Cerebellar cortex (tissue), 1 donor: ENCODE data around the gene SLC29A1.
A peak's percentile ranks its signal among the peaks of the same experiment; 100 is the strongest.

Source experiments
- DNase-seq: peaks from one replicate; pipeline ENCODE4 v3.0.0-alpha.2; 2015; ENCODE audit warnings: low spot score

The SLC29A1 gene

DNA sequence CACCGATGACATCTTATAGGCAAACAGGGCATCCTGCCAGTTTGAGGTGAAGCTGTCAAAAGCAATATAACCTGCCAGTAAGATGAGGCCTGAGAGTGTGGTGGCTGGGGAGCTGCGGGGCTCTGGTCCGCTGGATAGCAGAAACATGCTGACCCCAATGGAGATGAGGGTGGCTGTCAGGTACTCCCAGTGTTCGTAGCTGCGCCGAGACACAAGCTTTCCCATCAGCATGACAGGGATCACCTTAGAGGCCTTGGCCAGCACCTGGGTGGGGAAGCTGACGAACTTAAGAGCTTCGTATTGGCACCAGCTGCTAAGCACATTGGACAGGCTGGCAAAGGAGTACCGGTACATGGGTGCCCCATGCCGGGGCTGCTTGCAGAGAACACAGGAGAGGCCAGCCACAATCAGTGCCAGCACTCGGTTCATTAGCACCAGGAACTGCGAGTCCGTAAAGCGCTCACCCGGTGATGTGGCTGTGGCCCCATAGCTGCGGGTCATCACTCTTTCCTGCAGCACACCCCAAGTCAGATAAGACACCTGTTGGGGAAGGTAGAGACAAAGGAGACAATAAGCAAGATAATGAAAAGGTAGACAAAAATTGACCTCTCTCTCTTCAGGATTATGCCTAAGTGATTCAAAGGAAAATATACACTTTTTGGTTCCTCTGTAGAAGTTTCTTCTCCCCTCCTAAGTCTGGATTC lies 31.9 kb downstream of the SLC29A1 start:
- peak; percentile 60 for DNase-seq

DNA sequence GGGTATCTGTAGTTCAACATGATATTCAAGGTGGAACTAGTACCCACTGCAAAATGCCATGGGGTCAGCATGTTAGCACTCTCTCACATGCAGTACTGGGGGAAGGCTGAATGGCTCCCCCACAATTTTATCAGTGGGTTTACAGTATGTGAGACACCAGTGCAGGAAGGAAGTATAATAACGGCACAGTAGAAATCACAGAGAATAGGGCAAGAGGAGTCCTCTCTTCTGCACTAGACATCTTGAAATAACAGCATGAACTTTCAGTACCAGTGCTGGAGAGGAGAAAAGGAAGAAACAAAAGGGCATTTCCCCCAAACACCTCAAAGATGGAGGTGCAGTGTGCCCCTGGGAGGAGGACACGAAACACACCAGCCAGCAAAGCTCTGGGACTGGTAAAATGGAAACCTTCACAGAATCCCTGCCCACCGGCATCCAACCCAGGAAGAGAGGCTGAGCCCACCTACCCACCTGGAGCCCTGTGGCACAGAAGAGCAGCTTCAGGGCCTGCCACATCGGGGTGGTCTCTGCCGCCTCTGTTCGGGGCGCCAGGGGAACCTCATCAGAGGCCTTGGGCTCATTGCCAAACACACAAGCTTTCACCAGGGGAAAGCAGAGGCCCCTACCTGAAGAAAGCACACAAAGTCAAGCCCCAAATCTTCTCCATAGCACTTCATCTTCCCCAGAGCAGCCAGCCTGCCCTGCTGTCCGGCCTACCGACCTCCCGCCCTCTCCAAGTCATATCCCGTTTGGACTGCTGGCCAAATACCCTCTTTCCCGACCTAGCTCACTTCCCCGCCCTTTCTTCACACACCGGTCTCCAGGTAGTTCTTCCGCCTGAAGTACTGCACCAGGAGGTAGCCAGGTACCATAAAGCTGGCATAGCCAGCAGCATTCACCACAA lies 32.7 kb downstream of the SLC29A1 start:
- DNase-seq: peak; percentile 55

DNA sequence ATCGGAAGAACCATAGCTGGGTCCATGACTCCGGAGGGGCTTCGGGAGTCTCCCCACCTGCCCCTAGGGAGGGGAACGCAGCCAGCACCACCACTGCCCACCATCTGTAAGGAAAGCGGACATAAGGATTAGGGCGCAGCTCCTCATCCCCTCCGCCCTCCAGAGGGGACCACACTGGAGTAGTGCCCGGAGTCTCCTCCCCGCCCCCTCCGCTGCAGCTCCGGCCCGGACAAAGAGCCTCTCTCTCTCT lies 33.3 kb downstream of the SLC29A1 start:
- DNase-seq: no peak

DNA sequence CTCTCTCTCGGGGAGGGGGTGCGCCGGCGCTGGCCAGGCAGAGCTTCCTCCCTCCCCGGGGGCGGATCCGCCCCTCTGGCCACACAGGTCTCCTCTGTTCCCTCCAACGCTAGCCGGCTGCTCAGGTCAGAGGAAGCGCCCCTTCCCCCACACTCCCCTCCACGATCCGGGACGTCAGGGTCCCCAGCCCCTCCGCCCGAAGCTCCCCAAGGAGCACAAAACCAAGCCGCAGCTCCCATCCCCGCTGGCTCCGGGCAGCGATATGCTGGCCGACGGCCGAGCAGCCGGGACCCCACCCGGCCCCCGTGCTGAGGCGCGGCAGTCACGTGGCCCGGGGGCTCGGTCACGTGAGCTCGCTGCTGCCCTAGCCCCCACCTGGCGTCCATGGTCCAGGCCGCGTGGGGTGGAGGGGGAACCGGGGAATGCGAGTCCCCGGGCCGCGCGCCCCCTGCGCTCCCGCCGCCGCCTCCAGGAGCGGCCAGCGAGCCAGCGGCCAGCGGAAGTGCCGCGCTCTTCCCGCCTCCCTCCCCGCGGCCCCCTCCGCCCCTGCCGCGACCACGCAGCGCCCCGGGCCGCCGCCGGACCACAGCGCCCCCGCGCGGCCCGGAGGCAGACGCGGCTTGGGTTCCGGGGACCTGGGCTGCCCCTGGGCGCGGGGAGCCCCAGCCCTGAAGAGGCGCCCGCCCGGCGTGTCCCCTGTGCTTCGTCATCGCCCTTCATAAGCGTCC lies 33.8 kb downstream of the SLC29A1 start, which contains the start of gene SLC35B2:
Gene SLC35B2, minus strand, starts transcription at position 504 of the 728 bp plus-strand sequence. Its CDS starts 118 bp downstream, at position 386.
- peak; percentile 78 for DNase-seq

DNA sequence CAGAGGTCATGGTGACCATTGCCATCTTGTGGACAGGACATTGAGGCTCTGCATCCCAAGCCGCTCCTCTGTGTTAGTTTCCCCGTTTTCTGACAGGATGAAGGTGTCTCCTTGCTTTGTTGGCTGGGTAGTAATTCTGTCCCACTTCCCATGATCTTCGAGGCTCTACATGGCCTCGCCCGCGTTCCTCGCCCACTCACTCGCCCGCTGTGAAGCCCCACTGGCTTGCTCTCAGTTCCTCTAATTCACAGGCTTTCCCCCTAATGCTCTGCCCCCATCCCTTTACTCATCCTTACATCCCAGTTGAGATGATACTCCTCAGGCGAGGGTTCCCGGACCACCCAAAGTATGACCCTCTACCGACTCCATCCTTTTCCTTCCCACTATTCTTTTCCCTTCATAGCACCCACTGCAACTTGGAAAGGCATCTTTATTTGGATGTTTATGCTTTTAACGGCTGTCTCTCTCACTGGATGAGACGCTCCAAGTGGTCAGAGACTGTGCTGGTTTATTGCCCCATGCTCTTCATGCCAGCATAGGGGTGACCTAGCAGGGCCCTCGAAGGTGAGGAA lies 34.4 kb downstream of the SLC29A1 start:
- peak; percentile 61 for DNase-seq

DNA sequence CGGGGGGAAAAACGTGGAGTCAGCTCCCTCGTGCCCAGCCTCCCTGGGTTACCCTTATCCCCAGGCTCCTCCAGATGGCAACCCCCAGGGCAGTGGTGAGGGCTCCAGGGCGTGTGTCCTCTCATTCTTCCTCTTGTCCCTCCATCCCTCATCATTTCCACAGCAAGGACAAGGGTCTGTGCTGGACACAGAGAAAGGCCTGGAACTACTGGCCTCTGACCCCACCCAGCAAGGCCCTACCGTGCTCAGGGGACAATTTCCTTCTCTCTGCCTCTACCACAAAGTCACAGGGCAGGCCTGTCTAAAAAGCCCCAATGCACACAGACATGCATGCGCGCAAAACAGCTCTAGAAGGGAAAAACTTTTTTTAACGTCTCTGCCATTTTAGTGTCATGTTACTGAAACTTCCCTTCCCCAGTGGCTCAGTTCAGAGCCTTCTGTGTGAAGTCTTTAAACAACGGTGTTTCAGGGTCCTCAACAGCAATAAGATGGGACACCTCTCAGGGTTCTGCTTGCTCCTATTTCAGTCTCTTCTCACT lies 35.0 kb downstream of the SLC29A1 start:
- DNase-seq: no peak

DNA sequence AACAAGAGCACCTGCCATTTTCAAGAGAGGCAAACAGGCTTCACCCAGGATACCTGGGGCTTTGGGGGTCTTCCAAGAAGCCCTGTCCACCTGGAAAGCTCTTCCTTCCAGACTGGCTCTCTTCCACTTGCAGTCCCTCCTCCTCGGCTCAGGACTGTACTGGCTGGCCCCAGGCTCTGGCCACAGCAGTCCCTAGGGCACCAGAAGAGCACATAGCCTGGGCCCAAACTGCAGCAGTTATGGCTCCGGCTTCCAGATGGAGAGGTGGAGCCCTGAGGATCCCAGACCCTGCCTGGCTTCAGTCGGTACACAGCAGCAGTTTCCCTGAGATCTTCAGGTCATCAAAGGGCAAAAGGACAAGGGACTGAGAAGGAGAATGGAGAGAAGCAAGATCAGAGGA lies 35.5 kb downstream of the SLC29A1 start:
- DNase-seq: no peak

DNA sequence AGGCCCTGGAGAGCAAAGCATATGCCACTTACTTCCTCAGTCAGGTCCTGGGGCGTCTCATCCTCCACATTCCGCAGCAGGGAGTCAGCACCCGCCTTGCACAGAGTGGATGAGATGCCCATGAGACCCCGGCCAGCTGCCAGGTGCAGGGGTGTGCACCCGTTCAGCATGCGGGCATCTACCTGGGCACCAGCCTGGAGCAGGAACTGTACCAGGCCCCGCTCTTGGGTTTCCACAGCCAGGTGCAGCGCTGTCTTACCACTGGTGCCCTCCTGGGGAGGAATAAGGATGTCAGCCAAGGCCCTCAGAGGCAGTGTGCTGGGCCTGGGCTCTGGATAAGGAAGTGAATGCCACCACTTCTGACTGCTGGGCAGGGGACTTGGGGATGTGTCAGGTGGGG lies 36.6 kb downstream of the SLC29A1 start:
- DNase-seq: no peak

DNA sequence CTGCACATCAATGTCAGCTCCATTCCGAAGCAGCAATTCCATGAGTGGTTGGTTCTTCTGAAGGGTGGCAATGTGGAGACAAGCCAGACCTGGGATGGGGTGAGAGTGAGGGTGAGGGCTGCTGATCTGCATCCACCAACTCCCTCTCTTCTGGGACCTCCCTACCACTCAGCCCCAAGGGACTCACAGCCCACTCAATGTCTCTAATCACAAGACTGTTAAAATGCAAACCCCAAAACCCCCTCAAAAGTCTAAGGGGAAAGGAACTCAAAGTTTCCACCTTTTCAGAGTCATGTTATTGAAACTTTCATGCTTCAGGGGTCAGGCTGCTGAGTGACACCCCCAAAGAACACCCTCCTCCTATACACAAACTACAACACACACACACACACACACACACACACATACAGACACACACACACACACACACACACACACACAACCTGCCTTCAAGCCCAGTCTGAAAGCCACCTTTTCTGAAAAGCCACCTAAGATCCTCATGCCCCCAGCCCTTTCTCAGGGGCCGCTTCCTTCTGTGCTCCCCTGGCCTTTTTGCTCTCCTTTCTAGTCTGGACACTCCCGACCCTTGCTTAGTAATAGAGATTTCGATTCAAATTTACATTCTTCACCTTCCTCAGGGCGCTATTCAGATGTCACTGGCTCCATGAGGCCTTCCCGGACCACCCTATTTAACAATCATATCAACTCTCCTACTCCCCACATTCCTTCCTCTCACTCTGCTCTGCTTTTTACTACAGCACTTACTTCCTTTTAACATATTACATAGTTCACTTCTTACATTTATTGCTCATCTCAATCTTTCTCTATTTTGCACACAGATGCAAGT lies 37.3 kb downstream of the SLC29A1 start:
- DNase-seq: no peak

DNA sequence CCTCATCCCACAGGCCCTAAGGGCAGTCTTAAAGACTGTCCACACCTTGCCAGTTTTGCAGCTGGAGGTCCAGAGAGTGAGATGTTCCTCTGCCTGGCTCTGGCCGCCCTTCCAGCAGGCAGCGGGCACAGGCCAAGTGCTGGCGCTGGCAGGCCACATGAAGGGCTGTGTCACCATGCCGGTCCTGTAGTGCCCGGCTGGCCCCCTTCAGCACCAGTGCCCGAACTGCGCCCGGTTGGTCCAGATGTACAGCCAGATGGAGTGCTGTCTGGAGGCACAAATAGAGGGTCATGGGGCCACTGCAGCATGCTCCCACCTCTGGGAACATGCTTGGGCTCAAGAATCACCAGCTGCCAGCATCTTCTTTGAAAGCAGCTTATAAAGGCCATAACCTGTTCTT lies 38.2 kb downstream of the SLC29A1 start:
- DNase-seq: no peak

DNA sequence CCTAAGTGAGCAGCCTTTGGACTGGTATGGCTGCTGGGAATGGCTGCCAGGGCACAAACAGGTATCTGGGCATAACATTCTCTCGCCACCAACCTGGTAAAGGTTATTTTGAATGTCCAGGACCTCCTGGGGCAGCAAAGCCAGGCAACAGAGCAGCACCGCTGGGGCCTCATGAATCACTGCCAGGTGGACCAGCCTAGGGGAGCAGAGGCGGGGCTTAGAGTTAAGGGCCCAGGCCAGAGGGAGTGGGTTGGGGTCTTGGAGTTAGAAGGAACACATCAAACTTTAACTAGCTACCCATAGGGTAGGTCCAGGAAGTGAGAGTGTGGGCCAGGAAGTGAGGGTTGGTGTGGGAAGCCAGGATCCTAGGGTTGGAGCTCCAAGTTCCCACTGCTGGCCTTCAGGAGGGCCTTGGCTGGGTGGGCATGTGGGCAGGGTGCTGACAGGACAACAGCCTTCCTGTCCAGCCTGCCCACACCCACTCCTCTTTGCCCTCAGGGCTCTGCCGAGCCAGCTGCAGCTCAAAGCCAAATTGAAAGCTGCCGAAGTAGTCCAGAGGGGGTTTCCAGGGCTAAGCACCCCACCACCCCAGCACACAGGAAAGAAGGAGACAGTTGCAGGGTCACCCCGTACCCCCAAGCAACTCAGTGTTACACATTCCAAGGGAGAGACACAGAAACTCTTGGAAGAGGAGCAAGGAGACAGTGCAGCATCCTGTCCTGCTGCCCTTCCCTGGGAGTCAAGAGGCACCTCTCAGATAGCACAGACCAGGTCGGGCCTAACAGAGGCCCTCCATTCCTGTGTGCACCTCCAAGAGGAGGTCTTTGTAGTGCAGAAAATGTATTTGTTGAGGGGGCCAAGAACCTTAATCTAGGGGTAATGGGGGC lies 39.3 kb downstream of the SLC29A1 start:
- DNase-seq: no peak

DNA sequence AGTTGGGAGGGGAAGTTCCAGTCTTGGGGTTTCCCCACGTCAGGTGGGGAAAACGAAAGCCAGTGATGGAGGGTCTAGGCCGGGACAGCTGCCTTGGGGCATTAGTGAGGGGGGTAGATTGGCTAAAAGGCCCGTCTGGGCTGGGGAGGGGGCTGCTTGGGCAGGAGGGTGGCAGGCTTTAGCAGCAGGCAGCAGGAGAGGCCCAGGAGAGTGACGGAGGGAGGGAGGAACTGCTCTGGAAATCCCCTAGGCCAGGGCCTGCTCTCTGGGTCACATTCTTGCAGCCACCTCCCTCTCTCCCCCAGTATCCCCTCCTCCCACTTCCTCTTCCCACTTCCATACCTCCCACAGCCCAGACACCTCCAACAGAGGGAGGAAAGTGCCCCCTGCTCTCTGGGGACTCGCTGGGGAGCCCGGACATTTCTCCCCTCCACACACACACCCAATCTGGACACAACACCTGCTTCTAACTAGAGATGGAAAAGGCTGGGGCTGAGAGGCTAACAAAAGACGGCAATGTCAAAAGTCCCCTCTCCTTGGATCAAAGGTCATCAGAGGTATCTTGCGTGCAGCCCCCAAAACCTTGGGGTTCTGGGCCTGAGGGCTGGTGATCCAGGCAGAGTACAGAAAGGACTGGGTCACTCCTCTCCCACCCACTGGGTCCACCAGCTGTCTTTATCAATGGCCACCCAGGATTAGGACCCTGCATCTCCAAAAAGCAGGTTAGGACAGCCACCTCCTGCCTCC lies 40.1 kb downstream of the SLC29A1 start:
- DNase-seq: no peak

DNA sequence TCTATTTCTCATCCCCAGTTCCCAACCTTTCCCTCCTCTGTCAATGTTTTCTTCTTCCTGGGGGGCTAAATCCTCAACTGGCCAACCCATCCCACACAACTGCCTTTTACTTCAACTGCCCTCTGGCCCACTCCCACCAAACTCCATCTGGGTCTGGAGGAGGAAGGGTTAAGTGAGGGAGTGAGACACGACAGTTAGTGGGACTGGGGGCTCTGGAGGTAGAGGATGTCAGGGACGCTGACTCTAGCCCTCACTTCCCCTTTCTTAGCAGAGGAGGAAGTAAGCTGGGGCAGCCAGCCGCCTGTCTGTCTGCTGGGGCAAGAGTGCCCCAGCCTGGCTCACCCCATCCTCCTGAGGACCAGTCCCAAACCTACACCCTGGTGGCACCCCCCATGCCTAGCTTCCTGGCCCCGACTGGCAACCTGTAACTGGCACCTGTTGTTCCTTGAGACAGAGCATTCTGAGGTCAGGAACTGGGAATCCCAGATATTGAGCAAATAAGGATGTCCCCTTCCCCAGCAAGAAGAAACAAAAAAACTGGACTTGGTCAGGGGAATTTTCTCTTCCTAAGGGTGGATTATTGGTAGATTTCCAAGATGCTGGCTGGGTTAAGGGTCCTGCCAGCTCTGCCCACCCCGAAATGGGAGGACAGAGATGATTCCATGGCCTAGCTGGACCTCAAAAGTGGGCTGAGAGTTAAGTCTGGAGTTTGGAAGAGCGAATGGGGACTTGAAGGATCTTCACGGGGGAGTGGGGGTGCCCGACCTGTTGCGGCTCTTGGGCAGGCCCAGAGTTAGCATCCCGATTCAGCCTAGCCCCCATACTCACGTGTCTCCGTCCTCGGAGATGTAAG lies 41.0 kb downstream of the SLC29A1 start:
- DNase-seq: no peak

DNA sequence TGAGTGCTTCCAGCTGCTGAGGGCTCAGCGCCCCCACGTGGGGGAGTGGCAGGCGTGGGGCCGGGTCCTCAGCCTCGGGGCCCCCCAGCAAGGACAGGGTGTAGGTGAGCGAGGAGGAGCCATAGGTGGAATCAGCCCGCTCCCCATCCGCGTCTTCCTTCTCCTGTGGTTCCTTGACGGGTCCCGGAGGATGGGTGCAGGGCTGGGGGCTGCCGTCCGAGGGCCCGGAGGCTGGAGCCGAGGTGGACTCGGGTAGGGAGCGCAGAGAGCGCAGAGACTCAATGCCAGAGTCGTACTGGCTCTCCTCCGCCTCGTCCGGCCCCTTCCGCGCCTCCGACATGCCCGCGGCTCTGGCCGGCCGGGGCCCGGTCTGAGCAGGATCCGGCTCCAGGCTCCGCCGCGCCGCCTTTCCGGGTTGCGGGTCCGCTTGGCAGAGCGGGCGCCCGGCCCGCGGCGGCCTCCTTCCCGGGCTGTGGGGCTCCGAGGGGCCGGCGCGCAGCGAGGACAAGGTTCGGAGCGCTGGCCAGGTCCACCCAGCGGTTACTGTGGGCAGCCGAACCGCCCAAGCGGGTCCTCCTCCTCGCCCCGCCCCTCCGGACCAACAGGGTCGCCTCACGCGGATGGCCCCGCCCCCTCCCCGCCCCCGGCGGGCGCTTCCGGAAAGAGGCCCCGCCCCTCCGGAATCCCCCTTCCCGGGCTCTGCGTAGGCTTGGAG lies 41.8 kb downstream of the SLC29A1 start, which contains the start of gene NFKBIE:
Gene NFKBIE, minus strand, starts transcription at position 545 of the 715 bp plus-strand sequence. Its CDS starts 205 bp downstream, at position 340.
- DNase-seq: peak; percentile 82

DNA sequence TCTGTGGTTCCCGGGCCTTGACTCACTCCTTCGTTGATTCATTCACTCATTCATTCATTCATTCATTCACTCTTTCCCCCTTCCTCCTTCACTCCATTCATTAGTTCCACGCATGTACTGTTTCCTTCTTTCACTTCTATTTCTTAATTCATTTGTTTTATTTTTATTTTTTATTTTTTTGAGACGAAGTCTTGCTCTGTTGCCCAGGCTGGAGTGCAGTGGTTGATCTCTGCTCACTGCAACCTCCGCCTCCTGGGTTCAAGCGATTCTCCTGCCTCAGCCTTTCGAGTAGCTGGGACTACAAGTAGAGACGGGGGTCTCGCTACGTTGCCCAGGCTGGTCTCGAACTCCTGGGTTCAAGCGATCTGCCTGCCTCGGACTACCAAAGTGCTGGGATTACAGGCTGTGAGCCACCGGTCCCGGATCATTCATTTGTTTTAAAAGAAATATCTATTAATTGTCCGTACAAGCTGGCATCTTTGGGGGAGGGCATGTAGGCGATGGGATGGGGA lies 42.4 kb downstream of the SLC29A1 start:
- no peak for DNase-seq

DNA sequence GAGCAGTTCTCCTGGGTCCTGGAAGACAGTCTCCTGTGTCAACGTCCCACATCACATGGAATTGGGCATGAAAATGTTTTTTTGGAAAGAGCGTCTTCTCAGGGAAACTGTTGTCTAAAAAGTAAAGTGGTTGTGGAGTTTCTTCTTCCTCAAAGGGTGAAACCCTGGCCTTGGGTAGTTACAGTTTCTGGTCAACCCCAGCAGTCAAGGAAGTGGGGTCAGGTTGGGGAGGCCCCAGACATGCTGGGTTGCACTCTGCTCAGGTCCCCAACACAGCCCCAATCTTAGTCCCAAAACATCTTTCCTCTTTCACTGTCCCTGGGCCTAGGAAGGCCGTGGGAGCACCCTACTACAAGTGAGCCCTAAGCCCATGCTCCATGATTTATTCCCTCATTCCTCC lies 43.0 kb downstream of the SLC29A1 start:
- DNase-seq: no peak

DNA sequence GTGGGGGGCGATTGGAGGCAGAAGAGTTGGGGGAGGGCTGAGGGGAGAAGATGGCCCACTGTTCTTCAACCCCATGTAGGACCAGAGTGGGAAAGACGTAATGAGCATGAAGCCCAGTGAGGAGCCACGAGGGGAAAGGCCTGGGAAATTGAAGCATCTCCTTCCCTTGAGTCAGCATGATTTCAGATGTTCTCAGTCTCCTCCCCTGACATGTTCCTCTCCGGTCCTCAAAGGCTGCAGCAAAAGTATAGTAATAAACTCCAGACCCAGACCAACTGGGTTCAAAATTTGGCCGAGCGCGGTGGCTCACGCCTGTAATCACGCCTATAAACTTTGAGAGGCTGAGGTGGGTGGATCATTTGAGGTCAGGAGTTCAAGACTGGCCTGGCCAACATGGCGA lies 43.9 kb downstream of the SLC29A1 start:
- DNase-seq: no peak
